Islet precursor cell (in vitro differentiated cells): Measurements from ENCODE around the gene ITPK1.

Experiments used
- DNase-seq: peaks from one replicate; pipeline ENCODE4 v3.0.0-alpha.2; 2018

Gene ITPK1

GRCh38 chr14:93057586-93058280 is 58.0 kb downstream of the ITPK1 start:
- no peak for DNase-seq

- no peak for DNase-seq
Observed at GRCh38 chr14:93056840-93057585, 58.7 kb downstream of the ITPK1 start.

DNA sequence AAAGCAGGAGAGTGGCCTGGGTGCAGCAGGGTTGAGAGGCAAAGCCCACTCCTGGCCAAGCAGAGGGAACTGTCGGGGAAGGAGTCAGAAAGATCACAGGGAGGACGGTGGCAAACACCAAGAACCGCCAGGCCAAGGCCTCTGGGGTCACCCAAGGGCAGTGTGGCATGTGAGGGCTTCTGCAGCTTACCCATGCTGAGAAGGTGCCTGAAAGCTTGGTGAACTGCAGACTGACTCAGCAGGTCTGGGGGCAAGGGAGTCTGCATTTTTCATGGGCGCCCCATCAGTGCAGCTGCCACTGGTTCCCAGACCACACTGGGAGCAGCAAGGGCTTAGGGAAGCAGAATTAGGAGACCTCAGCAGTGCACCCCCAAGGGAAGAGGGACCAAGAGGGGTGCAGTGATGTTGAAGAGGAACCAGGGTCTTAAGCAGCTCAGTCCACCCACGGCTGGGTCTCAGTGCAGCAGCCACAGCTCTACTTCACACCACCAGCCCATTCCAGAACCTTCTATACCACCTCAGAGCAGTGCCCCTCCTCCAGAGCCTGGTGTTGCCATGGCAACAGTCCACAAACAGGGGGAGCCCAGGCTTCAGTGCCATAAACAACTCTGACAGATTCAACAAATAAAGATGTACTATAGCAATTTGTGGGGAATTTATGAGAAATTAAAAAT is 59.4 kb downstream of the ITPK1 start:
- DNase-seq = no peak

- DNase-seq = no peak
Observed at GRCh38 chr14:93055651-93056115, 60.0 kb downstream of the ITPK1 start.

DNA sequence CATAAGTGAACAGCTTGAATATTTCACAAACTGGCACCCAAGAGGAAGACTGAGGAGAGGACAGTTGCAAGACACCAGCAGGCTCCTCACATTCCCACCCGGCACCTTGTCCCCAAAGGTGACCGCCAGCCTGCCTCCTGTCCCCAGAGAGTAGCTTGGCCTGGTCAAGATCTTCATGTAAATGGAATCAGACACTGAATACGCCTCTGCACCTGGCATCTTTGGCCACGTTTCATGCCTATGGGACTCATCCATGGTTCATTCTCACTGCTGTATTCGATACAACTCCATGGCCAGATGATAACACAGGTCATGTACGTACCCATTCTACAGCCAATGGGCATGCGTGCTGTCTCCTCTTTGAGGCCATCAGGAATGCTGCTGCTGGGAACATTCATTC is 60.8 kb downstream of the ITPK1 start:
- no peak for DNase-seq

DNA sequence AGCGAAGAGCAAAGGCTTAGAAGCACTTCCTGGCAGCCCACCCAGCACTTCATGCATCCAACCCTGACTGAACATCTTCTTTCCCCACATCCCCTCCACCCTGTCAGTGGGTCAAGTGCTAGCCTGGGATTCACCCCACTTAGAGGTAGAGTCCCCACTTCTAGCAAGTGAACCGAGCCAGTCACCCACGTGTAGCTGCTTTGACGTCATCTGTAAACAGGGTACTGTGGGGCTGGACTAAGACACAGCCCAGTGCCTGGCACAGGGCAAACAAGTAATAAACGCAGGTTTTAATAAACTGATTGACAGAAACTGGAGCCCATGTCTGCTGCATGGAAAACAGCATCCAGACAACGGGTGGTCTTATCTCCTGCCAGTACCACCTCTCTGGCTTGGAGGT is 61.7 kb downstream of the ITPK1 start:
- DNase-seq = no peak

DNA sequence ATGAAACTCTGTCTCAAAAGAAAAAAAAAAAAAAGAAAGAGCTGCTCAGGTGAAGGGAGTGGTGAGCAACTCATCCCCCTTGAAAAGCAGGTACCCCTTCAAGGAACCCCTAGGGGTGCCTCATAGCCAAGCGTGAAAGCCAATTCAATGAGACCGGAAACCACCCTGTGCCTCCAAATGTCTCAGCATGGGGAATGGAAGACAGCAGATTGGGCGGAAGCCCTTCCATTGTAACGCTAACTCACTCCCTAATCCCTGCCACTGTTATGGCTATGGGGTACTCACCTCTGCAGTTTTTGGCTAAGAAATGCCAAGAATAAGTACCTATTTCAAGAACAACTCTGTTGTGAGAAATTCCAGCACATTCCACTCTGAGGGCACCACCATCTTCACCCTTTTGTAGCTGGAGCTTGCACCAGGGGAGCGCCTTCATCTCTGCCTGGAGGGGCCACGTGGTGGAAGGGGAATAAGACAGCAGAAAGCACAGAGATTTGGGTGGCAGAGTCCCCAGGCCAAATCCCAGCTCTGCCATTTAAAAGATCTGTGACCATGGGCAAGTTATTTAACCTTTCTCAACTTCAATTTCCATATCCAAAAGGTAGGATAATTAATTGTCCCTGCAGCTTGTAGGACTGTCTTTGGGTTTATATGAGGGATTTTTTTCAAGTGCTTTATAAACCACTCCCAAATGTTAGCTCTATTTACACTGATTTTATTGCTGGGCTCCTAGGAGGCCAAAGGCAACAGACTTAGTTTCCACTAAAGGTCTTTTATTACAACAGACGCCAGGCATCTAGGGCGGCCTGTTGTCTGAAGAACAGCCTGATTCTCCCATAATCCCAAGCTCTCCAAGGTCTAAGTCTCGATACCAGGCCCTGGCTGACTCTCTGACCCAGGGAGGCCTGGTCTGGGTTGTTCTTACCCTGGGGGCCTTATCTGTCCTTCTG is 63.9 kb downstream of the ITPK1 start:
- no peak for DNase-seq

- no peak for DNase-seq
Observed at GRCh38 chr14:93050761-93051160, 65.0 kb downstream of the ITPK1 start.

DNA sequence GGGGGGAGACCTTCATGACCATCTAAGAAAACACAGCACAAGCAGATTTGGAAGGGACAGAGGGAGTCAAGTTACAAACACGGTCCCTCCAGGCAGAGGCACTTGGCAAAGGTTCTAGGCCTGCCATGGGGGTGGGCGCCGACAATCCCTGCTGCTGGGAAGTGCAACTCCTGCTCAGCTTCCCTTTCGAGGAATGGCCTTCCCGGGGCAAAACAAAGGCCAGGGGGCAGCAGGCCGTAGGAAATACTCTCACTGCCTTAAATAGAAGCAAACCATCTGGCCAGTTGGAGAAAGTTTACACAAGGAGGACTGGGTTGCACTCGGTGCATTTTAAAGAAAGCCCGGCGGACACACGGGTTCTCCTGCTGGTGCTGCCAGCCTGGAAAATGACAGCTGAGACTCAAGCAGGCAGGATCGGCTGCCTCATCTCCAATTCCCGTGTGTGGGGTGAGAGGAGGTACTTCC is 65.8 kb downstream of the ITPK1 start:
- no peak for DNase-seq

DNA sequence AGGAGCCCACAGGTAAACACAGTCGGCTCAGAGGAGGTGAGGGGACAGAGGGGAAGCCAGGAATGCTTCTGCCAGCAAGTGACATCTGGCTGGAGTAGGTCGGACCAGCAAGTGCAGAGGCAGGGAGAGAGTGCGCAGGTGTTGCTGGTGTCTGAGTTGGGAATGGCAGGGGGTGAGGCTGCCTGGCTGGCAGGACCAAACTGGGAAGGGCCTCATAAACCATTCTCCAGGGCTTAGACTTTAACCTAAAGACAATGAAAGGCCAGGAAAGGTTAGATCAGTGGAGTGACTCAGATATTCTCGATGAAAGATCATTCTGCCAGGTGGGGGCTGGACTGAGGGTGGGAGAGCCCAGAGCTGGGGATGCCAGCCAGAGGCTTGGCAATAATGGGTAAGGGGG is 66.4 kb downstream of the ITPK1 start:
- DNase-seq = no peak

- no peak for DNase-seq
Observed at GRCh38 chr14:93048843-93049242, 66.9 kb downstream of the ITPK1 start.

DNA sequence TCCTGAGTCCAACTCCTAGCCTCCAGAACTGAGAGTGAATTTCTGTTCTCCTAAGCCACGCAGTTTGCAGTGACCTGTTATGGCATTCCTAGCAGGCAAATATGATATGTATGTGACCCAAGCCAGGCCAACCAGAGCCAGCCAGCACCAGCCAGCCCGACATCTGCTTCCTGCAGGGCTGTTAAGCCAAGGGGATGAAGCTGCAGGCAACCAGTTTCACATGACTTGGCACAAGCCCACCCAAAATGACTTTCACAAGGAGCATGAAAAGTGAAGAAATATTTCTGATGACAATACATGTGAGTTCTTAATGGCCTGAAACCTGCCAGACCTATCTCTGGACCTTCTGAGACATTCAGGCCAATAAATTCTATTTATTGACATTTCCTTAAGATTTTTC is 68.1 kb downstream of the ITPK1 start:
- no peak for DNase-seq

DNA sequence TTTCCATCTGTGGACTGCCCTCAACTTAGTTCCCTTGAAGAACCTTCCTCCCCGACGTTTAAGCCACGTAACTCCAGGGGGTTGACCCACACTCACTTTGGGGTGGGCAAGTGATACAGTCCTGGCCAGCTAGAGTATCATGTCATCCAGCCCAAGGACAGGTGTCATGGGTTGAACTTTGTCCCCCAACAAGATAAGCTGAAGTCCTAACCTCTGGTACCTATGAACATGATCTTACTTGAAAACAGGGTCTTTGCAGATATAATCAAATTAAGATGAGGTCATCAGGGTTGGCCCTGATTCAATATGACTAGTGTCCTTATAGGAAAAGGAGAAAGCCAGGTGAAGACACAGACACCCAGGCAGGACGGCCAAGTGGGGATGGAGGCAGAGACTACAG is 68.6 kb downstream of the ITPK1 start:
- DNase-seq = no peak

GRCh38 chr14:93046705-93047050 is 69.0 kb downstream of the ITPK1 start:
- DNase-seq = no peak

DNA sequence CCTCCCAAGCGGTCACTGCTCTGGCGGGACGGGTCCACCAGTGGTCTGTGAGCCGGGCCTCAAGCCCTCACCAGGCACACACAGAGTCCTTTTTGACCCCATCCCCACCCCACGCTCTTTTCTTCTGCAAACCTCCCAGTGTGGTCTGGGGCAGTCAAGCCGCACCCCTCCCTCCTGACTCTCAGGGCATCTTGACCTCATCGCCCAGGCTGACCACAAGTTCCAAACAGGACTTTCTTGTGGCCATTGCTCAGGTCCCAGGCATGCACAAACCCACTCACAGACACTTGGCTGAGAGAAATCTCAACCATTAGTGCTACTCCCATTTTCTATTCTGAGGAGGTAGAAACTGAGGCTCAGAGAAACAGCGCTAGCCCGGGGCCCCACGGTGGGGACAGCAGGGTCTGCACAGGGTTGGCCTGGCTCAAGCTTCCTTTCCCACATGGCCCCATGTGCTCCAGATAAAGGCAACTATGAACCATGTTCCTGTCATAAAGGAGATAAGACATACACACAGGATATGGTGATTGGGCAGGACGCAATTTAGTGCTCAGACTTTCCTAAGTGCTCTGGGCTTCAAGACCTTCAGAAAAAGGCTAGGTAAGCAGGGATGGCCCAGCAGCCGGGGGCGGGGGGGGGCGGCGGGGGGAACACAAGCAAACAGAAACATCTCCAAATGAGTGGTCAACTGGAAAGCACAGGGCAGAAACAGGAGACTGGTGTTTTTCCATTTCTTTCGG is 69.6 kb downstream of the ITPK1 start:
- DNase-seq = peak; percentile 82

DNA sequence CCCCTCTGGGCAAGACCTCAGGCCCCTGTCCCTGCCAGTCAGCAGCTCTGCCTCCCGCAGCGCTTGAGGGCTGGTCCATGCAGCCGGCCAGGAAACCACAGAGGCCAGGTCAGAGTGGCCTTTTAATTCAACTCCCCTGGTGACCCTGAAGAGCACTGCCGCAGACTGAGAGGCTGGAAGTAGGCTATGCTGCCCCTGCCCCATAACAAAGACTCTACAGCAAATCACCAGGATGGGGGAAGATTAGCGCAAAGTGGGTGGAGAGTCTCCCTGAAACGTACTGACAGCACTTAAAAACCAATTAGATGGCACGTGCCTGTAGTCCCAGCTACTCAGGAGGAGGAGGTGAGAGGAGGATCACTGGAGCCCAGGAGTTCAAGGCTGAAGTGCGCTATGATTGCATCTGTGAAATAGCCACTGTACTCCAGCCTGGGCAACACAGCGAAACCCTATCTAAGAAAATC is 70.5 kb downstream of the ITPK1 start:
- peak; percentile 82 for DNase-seq

DNA sequence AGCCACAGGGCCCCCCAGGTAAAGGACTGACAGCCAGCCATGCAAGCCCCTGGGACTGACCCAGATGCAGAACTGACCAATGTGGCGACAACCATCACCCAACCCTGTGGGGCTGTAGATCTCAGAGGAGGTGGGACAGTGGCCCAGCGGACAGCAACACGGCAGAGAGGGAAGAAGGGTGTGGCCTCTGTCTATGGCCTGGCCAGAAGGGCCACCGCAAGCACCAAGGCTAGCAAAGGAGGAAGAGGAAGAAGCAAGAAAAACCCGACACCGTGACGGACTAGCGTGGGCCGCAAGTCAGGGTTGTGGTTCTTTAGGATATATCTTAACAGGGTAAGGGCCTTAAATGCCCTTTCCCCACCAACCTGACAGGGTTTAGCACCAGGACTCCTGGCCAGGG is 71.2 kb downstream of the ITPK1 start:
- no peak for DNase-seq

GRCh38 chr14:93044121-93044520 is 71.6 kb downstream of the ITPK1 start:
- DNase-seq = no peak

GRCh38 chr14:93042968-93043940 is 72.5 kb downstream of the ITPK1 start:
- DNase-seq = peak; percentile 71

- no peak for DNase-seq
Observed at GRCh38 chr14:93041830-93042229, 73.9 kb downstream of the ITPK1 start.

- DNase-seq = no peak
Observed at GRCh38 chr14:93040982-93041381, 74.7 kb downstream of the ITPK1 start.
